Fibroblast of skin of back (primary cell): ENCODE data around the gene CROCC.
"Not testable (repeated sequence)": the region's sequence is repeated elsewhere in the genome, so short reads cannot be mapped to it uniquely, and the experiment has no call there.

Source experiments
- DNase-seq: peaks from one replicate; pipeline ENCODE4 v3.0.0-alpha.2; 2013

CROCC gene

GRCh38 chr1:16918371-16918770 is 3.4 kb upstream of the CROCC start:
- DNase-seq, result no peak

- DNase-seq, result not testable (repeated sequence)
These were observed 2.6 kb upstream of the CROCC start for GRCh38 chr1:16918936-16919665.

- DNase-seq, result no peak
These were observed 780 bp upstream of the CROCC start for GRCh38 chr1:16920951-16921350.

GRCh38 chr1:16922466-16922865 is 735 bp downstream of the CROCC start:
- DNase-seq, result no peak

GRCh38 chr1:16922885-16923431 is 1.2 kb downstream of the CROCC start:
- DNase-seq, result no peak

GRCh38 chr1:16924216-16924918 is 2.6 kb downstream of the CROCC start:
- DNase-seq, result no peak

- DNase-seq, result no peak
These were observed 3.3 kb downstream of the CROCC start for GRCh38 chr1:16924919-16925477.

GRCh38 chr1:16925635-16926490 is 4.1 kb downstream of the CROCC start:
- no peak for DNase-seq

GRCh38 chr1:16926491-16927073 is 4.9 kb downstream of the CROCC start:
- peak; percentile 16 for DNase-seq

GRCh38 chr1:16927256-16927655 is 5.5 kb downstream of the CROCC start:
- no peak for DNase-seq

- DNase-seq, result no peak
These were observed 6.2 kb downstream of the CROCC start for GRCh38 chr1:16927711-16928485.

GRCh38 chr1:16929146-16930041 is 7.7 kb downstream of the CROCC start:
- not testable (repeated sequence) for DNase-seq

GRCh38 chr1:16931206-16931934 is 9.6 kb downstream of the CROCC start:
- not testable (repeated sequence) for DNase-seq

- DNase-seq, result not testable (repeated sequence)
These were observed 12.2 kb downstream of the CROCC start for GRCh38 chr1:16933945-16934344.

GRCh38 chr1:16936580-16936979 is 14.8 kb downstream of the CROCC start:
- not testable (repeated sequence) for DNase-seq

- no peak for DNase-seq
These were observed 16.9 kb downstream of the CROCC start for GRCh38 chr1:16938351-16939321.

GRCh38 chr1:16939386-16940180 is 17.9 kb downstream of the CROCC start:
- DNase-seq, result not testable (repeated sequence)
